CD1c-positive myeloid dendritic cell (primary cell): ENCODE data around the gene PSMB4.

Experiments
- DNase-seq: peaks from one replicate; pipeline ENCODE4 v3.0.0-alpha.2; 2016; ENCODE audit errors: extremely low spot score

PSMB4 gene

GRCh38 chr1:151443846-151444782 lies 44.7 kb downstream of the PSMB4 start:
- peak; percentile 85 for DNase-seq

- no peak for DNase-seq
These were observed 45.4 kb downstream of the PSMB4 start for GRCh38 chr1:151444783-151445177.

GRCh38 chr1:151447696-151448095 lies 48.3 kb downstream of the PSMB4 start:
- no peak for DNase-seq
